ENCODE results near the gene SSBP2. TPM values are rescaled to one million over a fixed set of nuclear protein-coding genes. Genes with fewer than 3 reads are reported as not detected.

SSBP2 gene
- total and polyA plus RNA-seq, 2 donors (not counting 3 experiments of a cell fraction or from before 2014, with no cell fraction given), result 9.6 to 11.5 TPM

DNA sequence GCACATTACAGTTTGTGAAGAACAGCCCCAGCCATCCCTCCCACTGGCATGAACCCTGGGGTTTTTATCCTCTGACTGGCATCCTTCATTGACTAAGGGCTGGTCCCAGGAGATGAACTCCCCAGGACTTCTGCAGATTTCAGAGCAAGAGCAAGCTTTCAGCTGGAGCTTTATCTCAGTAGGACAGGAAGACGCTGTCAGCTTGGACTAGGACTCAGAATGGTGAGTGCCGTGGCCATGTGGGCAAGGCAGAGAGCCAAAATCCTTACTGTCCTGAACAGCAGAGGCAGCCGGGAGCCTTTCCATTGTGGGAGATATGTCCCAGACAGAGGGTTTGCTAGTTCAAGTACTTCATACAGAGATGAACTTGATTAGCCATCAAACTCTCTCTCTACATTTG is 353.7 kb downstream of the SSBP2 start:
- Histone ChIP-seq H4K20me1 (replicated peaks; ENCODE audit: control insufficient read depth, extremely low read depth, insufficient read depth, low read length) (no peaks in the 10 kb centered on the region), H2AFZ (ENCODE audit: low read depth, low read length) (no peak overlapping the region), H3K27me3 (ENCODE audit: control insufficient read depth in 2 of 2, insufficient read depth in 2 of 2, low read length in 2 of 2) (peaks cover 1 to 3% of the 10 kb centered on the region in 2 experiments), H3K4me1 (ENCODE audit: control insufficient read depth, extremely low read depth, insufficient read depth, low read length) (no peaks in the 10 kb centered on the region), H3K4me3 (replicated peaks in 1 of 3; ENCODE audit: insufficient read depth in 1 of 3, low read depth in 1 of 3, low read length in 3 of 3) (no peak overlapping the region), H3K9ac (replicated peaks; ENCODE audit: extremely low read depth, insufficient read depth, low read length) (no peak overlapping the region), H3K27ac (ENCODE audit: insufficient read depth, low read depth, low read length) (no peak overlapping the region), H3K36me3 (ENCODE audit: control insufficient read depth in 2 of 2, extremely low read depth in 1 of 2, insufficient read depth in 2 of 2, low read length in 2 of 2) (no peaks in the 10 kb centered on the region), H3K79me2 (ENCODE audit: control insufficient read depth, insufficient read depth, low read length) (no peaks in the 10 kb centered on the region), H3K9me3 (replicated peaks; ENCODE audit: control insufficient read depth, insufficient read depth, low read length) (peaks cover 2% of the 10 kb centered on the region), H3K4me2 (ENCODE audit: insufficient read depth, low read length) (no peak overlapping the region), H3K9me1 (replicated peaks; ENCODE audit: control insufficient read depth, extremely low read depth, insufficient read depth, low read length) (no peaks in the 10 kb centered on the region)
- ChIA-PET CTCF (no interaction called here), POLR2A (no interaction called here)
- DNase-seq (ENCODE audit: low read depth, low spot score) (peak; percentile 12), FAIRE-seq (peak; percentile 60)
- TF ChIP-seq FOS (IDR thresholded peaks at IDR 0.05; ENCODE audit: borderline replicate concordance, insufficient read depth, low read length) (no peak), POLR2A (IDR thresholded peaks at IDR 0.05; ENCODE audit: low read depth, low read length) (no peak), GATA2 (IDR thresholded peaks at IDR 0.05; ENCODE audit: insufficient read depth, insufficient read length, low read depth, low read length) (no peak), POLR2AphosphoS5 (IDR thresholded peaks at IDR 0.05; ENCODE audit: insufficient read depth, low read depth, low read length) (no peak), CTCF (IDR thresholded peaks at IDR 0.05; ENCODE audit: extremely low read depth in 1 of 2, insufficient read depth in 1 of 2, low read depth in 1 of 2, low read length in 2 of 2) (no peak), MYC (IDR thresholded peaks at IDR 0.05; ENCODE audit: low read depth, low read length) (no peak), EZH2 (IDR thresholded peaks at IDR 0.05; ENCODE audit: borderline replicate concordance, low read depth, low read length, severe bottlenecking) (no peak), MAX (IDR thresholded peaks at IDR 0.05; ENCODE audit: insufficient read depth, insufficient read length) (no peak), JUN (IDR thresholded peaks at IDR 0.05; ENCODE audit: borderline replicate concordance, insufficient read depth, insufficient read length, low read depth) (no peak)
- dilution Hi-C loops (cut with MboI; ENCODE audit: extremely low pct_ligation_motif_present, low sequenced_read_pairs), result no loop called here
- BruUV-seq (replicated peaks), result no TSS peak
- intact Hi-C loops (cut with micrococcal nuclease), result no loop called here
